GM12891 (cell line): ENCODE data around the gene MKI67.

Source experiments
- PAX5 ChIP-seq: IDR thresholded peaks from 2 replicates; pipeline ENCODE4 v1.6.1; 2011; ENCODE audit warnings: low read length, moderate library complexity, mild to moderate bottlenecking; ENCODE audit not compliant: insufficient read depth, severe bottlenecking
- POLR2A ChIP-seq: IDR thresholded peaks from 2 replicates; pipeline ENCODE4 v1.6.1; 2011; ENCODE audit warnings: low read depth, low read length, control low read depth
- POLR2AphosphoS5 ChIP-seq: IDR thresholded peaks from 2 replicates; pipeline ENCODE4 v1.6.1; 2011; ENCODE audit warnings: low read depth, low read length, control low read depth
- POU2F2 ChIP-seq: IDR thresholded peaks from 2 replicates; pipeline ENCODE4 v1.6.1; 2011; ENCODE audit warnings: low read depth, mild to moderate bottlenecking, control low read depth, low read length, moderate library complexity
- SPI1 ChIP-seq: IDR thresholded peaks from 2 replicates; pipeline ENCODE4 v1.6.1; 2011; ENCODE audit warnings: low read depth, low read length, control low read depth
- TAF1 ChIP-seq: IDR thresholded peaks from 2 replicates; pipeline ENCODE4 v1.6.1; 2011; ENCODE audit warnings: low read depth, low read length, control low read depth

GRCh38 chr10:128137877-128138276 lies 11.7 kb upstream of the MKI67 start:
- TF ChIP-seq POLR2A (no peak), SPI1 (no peak), POLR2AphosphoS5 (no peak), TAF1 (no peak), PAX5 (no peak), POU2F2 (no peak)
